Spleen (tissue), 7 donors: ENCODE results near the gene RFX2.

ENCODE experiments used
- POLR2A ChIP-seq, 3 donors: fragments of 450-650 bp; IDR thresholded peaks; one replicate each; pipeline ENCODE4 v1.5.1; 2017; ENCODE audit warnings: antibody characterized with exemption in 3 of 3, mild to moderate bottlenecking in 1 of 3
- POLR2AphosphoS5 ChIP-seq, 3 donors: sonication (generic); formaldehyde crosslinking; IDR thresholded peaks; one replicate each; pipeline ENCODE4 v1.5.1; 2017; ENCODE audit warnings: antibody characterized with exemption in 3 of 3
- TF ChIP-seq, protein P1 (sequence below), 11 experiments: fragments of 200-600 bp in 7 of 11; fragments of 450-650 bp in 4 of 11; sonication (generic) in 4 of 11; IDR thresholded peaks in 8 of 11; conservative IDR thresholded peaks in 3 of 11; 1 replicate in 7 of 11; 2 replicates in 4 of 11; pipeline versions ENCODE4 v1.4.0 to v1.8.0; 2016 to 2021; ENCODE audit warnings: antibody characterized with exemption in 11 of 11, inconsistent platforms in 4 of 11, mild to moderate bottlenecking in 1 of 11
- donor health status: DM: no; HTN: no; CAD: no; lungs with moderate emphysema.
- donor health status: DM: no; HTN: no; CAD: no.
- donor health status: DM: no; HTN: no; CAD: no.

DNA sequence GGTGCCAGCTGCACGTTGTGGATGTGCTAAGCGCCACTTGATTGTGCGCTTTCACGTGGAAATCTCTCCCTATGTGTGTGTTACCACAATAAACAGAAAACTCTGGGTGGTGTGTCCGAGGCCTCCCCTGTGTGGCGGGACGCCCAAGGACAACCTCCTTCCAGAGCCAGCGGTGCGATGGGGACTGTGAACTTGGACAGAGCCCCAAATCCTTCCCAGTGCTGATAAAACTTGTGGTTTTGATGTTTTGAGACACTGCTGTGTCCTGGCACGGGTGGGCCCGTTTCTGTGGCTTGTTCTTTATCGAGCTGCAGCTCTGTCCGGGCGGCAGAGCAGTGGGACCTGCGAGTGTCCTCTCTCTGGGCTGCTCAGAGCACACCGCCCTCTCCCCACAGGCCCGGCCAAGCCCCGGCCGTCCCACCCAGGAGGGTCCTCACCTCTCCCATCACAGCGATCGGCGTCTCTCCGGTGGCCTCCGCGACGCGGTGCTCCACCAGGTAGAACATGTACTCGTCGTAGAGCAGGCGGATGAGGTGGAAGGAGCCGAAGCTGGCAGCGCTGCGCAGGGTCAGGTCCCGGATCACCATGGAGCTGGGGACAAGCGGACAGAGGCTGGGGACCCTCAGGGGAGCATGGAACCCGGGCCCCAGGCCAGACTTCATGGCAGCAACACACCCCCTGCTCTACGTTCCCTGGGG lies 113.5 kb downstream of the RFX2 start:
- TF ChIP-seq, protein P1, sequence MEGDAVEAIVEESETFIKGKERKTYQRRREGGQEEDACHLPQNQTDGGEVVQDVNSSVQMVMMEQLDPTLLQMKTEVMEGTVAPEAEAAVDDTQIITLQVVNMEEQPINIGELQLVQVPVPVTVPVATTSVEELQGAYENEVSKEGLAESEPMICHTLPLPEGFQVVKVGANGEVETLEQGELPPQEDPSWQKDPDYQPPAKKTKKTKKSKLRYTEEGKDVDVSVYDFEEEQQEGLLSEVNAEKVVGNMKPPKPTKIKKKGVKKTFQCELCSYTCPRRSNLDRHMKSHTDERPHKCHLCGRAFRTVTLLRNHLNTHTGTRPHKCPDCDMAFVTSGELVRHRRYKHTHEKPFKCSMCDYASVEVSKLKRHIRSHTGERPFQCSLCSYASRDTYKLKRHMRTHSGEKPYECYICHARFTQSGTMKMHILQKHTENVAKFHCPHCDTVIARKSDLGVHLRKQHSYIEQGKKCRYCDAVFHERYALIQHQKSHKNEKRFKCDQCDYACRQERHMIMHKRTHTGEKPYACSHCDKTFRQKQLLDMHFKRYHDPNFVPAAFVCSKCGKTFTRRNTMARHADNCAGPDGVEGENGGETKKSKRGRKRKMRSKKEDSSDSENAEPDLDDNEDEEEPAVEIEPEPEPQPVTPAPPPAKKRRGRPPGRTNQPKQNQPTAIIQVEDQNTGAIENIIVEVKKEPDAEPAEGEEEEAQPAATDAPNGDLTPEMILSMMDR (IDR thresholded peaks at IDR 0.05 in 8 of 11, conservative IDR thresholded peaks at IDR 0.05 in 3 of 11): no peak
- TF ChIP-seq POLR2A (IDR thresholded peaks at IDR 0.05) (no peak), POLR2AphosphoS5 (IDR thresholded peaks at IDR 0.05) (no peak)
